H9 (cell line): ENCODE results near the gene APOBEC2. TPM values are rescaled to one million over a fixed set of nuclear protein-coding genes. Genes with fewer than 3 reads are reported as not detected.

Experiments
- DNase-seq: peaks from one replicate; pipeline ENCODE4 v3.0.0-alpha.2; 2017
- H2AFZ ChIP-seq: one replicate; pipeline ENCODE4 v1.6.1; 2013; ENCODE audit warnings: mild to moderate bottlenecking, low read length, control low read depth, moderate library complexity
- H2AK5ac ChIP-seq: 2 replicates; pipeline ENCODE4 v1.6.1; 2013; ENCODE audit warnings: low read length, control low read depth, mixed read lengths; ENCODE audit not compliant: insufficient read length
- H2BK120ac ChIP-seq: one replicate; pipeline ENCODE4 v1.6.1; 2013; ENCODE audit warnings: low read depth, mild to moderate bottlenecking, low read length, control low read depth, inconsistent platforms; ENCODE audit not compliant: poor library complexity, severe bottlenecking
- H2BK12ac ChIP-seq: 2 replicates; pipeline ENCODE4 v1.6.1; 2013; ENCODE audit warnings: low read length, control low read depth, mixed read lengths, low read depth; ENCODE audit not compliant: insufficient read length
- H2BK15ac ChIP-seq: 2 replicates; pipeline ENCODE4 v1.6.1; 2013; ENCODE audit warnings: low read depth, low read length, control low read depth
- H2BK20ac ChIP-seq: one replicate; pipeline ENCODE4 v1.6.1; 2013; ENCODE audit warnings: low read depth, mild to moderate bottlenecking, low read length, control low read depth, inconsistent platforms; ENCODE audit not compliant: poor library complexity, severe bottlenecking
- H2BK5ac ChIP-seq: 2 replicates; pipeline ENCODE4 v1.6.1; 2013; ENCODE audit warnings: low read length, control low read depth, mixed read lengths; ENCODE audit not compliant: insufficient read length
- H3K14ac ChIP-seq: 2 replicates; pipeline ENCODE4 v1.6.1; 2013; ENCODE audit warnings: low read length, control low read depth; ENCODE audit not compliant: insufficient read depth
- H3K18ac ChIP-seq: 2 replicates; pipeline ENCODE4 v1.6.1; 2013; ENCODE audit warnings: low read depth, mild to moderate bottlenecking, mixed read lengths, low read length, control low read depth; ENCODE audit not compliant: insufficient read length
- H3K23ac ChIP-seq: 2 replicates; pipeline ENCODE4 v1.6.1; 2013; ENCODE audit warnings: low read length, control low read depth, mixed read lengths, low read depth; ENCODE audit not compliant: insufficient read length
- H3K23me2 ChIP-seq: 2 replicates; pipeline ENCODE4 v1.6.1; 2013; ENCODE audit warnings: low read depth, mild to moderate bottlenecking, mixed read lengths, low read length, control low read depth; ENCODE audit not compliant: insufficient read length, poor library complexity, severe bottlenecking
- H3K27ac ChIP-seq: 2 replicates; pipeline ENCODE4 v1.5.1; 2013; ENCODE audit warnings: low read length, control low read depth, mixed read lengths, low read depth; ENCODE audit not compliant: insufficient read length
- H3K27me3 ChIP-seq: 2 replicates; pipeline ENCODE4 v1.6.1; 2013; ENCODE audit warnings: low read length, control low read depth, inconsistent platforms; ENCODE audit not compliant: insufficient read depth
- H3K4ac ChIP-seq: 2 replicates; pipeline ENCODE4 v1.6.1; 2013; ENCODE audit warnings: low read depth, mild to moderate bottlenecking, control low read depth, inconsistent platforms, low read length, moderate library complexity
- H3K4me1 ChIP-seq: 2 replicates; pipeline ENCODE4 v1.6.1; 2013; ENCODE audit warnings: low read length, control low read depth, inconsistent platforms; ENCODE audit not compliant: insufficient read depth
- H3K4me2 ChIP-seq: 2 replicates; pipeline ENCODE4 v1.6.1; 2013; ENCODE audit warnings: low read length, control low read depth, mixed read lengths; ENCODE audit not compliant: insufficient read length, insufficient read depth
- H3K56ac ChIP-seq: 2 replicates; pipeline ENCODE4 v1.6.1; 2013; ENCODE audit warnings: low read depth, mild to moderate bottlenecking, mixed read lengths, low read length, control low read depth; ENCODE audit not compliant: insufficient read length
- H3K79me1 ChIP-seq: 2 replicates; pipeline ENCODE4 v1.6.1; 2013; ENCODE audit warnings: low read depth, mild to moderate bottlenecking, moderate library complexity, low read length, control low read depth, inconsistent platforms; ENCODE audit not compliant: insufficient read depth, poor library complexity, severe bottlenecking
- H3K79me2 ChIP-seq: 2 replicates; pipeline ENCODE4 v1.6.1; 2013; ENCODE audit warnings: low read length, control low read depth, inconsistent platforms; ENCODE audit not compliant: insufficient read depth
- H3K9ac ChIP-seq: 2 replicates; pipeline ENCODE4 v1.6.1; 2013; ENCODE audit warnings: low read length, control low read depth, mixed read lengths; ENCODE audit not compliant: insufficient read length; ENCODE audit errors: extremely low read depth
- H3K9me3 ChIP-seq: one replicate; pipeline ENCODE4 v1.6.1; 2013; ENCODE audit warnings: low read depth, low read length, inconsistent platforms; ENCODE audit not compliant: control insufficient read depth
- H3T11ph ChIP-seq: one replicate; pipeline ENCODE4 v1.6.1; 2013; ENCODE audit warnings: mild to moderate bottlenecking, low read length, control low read depth, inconsistent platforms
- H4K20me1 ChIP-seq: one replicate; pipeline ENCODE4 v1.6.1; 2013; ENCODE audit not compliant: control insufficient read depth, insufficient read length, insufficient read depth
- H4K5ac ChIP-seq: 2 replicates; pipeline ENCODE4 v1.6.1; 2013; ENCODE audit warnings: low read depth, mild to moderate bottlenecking, mixed read lengths, low read length, control low read depth; ENCODE audit not compliant: insufficient read length
- H4K8ac ChIP-seq: replicated peaks from 2 replicates; pipeline ENCODE4 v1.6.1; 2013; ENCODE audit warnings: low read length, control low read depth, mixed read lengths, low read depth; ENCODE audit not compliant: insufficient read length
- H4K91ac ChIP-seq: 2 replicates; pipeline ENCODE4 v1.6.1; 2013; ENCODE audit warnings: low read depth, mild to moderate bottlenecking, moderate library complexity, mixed read lengths, low read length, control low read depth; ENCODE audit not compliant: insufficient read length
- H3K27ac Mint-ChIP-seq, 3 experiments: 2 replicates in 2 of 3; 3 replicates in 1 of 3; pipeline ENCODE4 v1.8.0; 2020 to 2021; ENCODE audit warnings: mixed read lengths in 3 of 3, mild to moderate bottlenecking in 1 of 3, moderate library complexity in 1 of 3
- H3K27me3 Mint-ChIP-seq: 2 replicates; pipeline ENCODE4 v1.8.0; 2021; ENCODE audit warnings: low read depth, mild to moderate bottlenecking, moderate library complexity, mixed read lengths
- H3K36me3 Mint-ChIP-seq, 3 experiments: 2 replicates in 2 of 3; 3 replicates in 1 of 3; pipeline ENCODE4 v1.8.0; 2020 to 2021; ENCODE audit warnings: low read depth in 3 of 3, mixed read lengths in 3 of 3; ENCODE audit not compliant: insufficient read depth in 1 of 3
- H3K4me1 Mint-ChIP-seq, 2 experiments: 2 replicates each; pipeline ENCODE4 v1.8.0; 2020; ENCODE audit warnings: mixed read lengths in 2 of 2
- H3K4me3 Mint-ChIP-seq, 2 experiments: 2 replicates in 1 of 2; 3 replicates in 1 of 2; pipeline ENCODE4 v1.8.0; 2020 to 2021; ENCODE audit warnings: mild to moderate bottlenecking in 2 of 2, mixed read lengths in 2 of 2, moderate library complexity in 1 of 2
- H3K9me3 Mint-ChIP-seq, 2 experiments: 2 replicates in 1 of 2; 3 replicates in 1 of 2; pipeline ENCODE4 v1.8.0; 2020; ENCODE audit warnings: mild to moderate bottlenecking in 2 of 2, mixed read lengths in 2 of 2, moderate library complexity in 1 of 2
- WGBS: extraction: QIAGEN DNeasy Blood & Tissue Kit; methylation state at CpG from one replicate; pipeline ENCODE4 v1.1.7; 2013; ENCODE audit warnings: missing lambda C conversion rate, low lambda C conversion rate, mixed read lengths; ENCODE audit not compliant: insufficient read length; ENCODE audit errors: extremely low coverage; 5-methylcytosine and 5-hydroxymethylcytosine counted together
- total RNA-seq: library from RNA; stranded (reverse); gene quantifications from 2 replicates; pipeline ENCODE4 v1.2.1, GENCODE V29; 2021
- TF ChIP-seq, protein P1 (sequence below): fragments of 200-600 bp; sonication (generic); conservative IDR thresholded peaks from 3 replicates; pipeline ENCODE4 v1.8.0; 2021; ENCODE audit warnings: antibody characterized with exemption, mild to moderate bottlenecking

The APOBEC2 gene
- total RNA-seq, 1 experiment from 2014 or later = not detected

DNA sequence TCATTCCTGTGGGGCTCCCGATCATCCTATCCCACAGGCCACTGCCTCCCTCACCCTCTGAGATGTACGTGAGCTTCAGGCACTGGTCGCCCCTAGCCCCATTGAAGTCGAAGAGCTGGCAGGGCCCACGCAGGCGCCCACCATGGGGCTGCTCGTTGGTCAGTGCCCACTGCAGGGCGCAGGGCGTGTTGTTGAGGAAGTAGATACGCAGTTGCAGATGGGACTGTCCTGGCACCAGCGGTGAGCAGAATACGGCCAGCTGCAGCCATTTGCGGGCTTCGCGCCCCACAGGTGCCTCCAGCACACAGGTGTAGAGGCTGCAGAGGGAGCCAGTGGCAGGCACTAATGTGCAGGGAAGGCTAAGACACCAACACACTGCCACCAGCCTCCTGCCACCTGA is 20.2 kb upstream of the APOBEC2 start:
- Histone ChIP-seq H3K79me1 (no peaks in the 10 kb centered on the region), H3K79me2 (no peaks in the 10 kb centered on the region), H4K5ac (no peak overlapping the region), H2BK12ac (no peak overlapping the region), H3K23ac (no peak overlapping the region), H3K9me3 (no peaks in the 10 kb centered on the region), H3K27me3 (no peaks in the 10 kb centered on the region), H3K18ac (no peak overlapping the region), H2AK5ac (no peak overlapping the region), H3T11ph (no peak overlapping the region), H2BK20ac (no peak overlapping the region), H4K8ac (no peak overlapping the region), H2BK120ac (no peak overlapping the region), H3K4me2 (no peak overlapping the region), H4K20me1 (no peaks in the 10 kb centered on the region), H3K9ac (no peak overlapping the region), H3K4me1 (peaks cover 8% of the 10 kb centered on the region), H3K4ac (no peak overlapping the region), H3K14ac (no peak overlapping the region; the same call in 1 of the 2 replicates), H3K23me2 (peaks cover 6% of the 10 kb centered on the region), H2BK5ac (no peak overlapping the region), H3K27ac (no peak overlapping the region), H2BK15ac (no peak overlapping the region), H4K91ac (no peak overlapping the region), H2AFZ (no peak overlapping the region), H3K56ac (no peak overlapping the region)
- TF ChIP-seq, protein P1, sequence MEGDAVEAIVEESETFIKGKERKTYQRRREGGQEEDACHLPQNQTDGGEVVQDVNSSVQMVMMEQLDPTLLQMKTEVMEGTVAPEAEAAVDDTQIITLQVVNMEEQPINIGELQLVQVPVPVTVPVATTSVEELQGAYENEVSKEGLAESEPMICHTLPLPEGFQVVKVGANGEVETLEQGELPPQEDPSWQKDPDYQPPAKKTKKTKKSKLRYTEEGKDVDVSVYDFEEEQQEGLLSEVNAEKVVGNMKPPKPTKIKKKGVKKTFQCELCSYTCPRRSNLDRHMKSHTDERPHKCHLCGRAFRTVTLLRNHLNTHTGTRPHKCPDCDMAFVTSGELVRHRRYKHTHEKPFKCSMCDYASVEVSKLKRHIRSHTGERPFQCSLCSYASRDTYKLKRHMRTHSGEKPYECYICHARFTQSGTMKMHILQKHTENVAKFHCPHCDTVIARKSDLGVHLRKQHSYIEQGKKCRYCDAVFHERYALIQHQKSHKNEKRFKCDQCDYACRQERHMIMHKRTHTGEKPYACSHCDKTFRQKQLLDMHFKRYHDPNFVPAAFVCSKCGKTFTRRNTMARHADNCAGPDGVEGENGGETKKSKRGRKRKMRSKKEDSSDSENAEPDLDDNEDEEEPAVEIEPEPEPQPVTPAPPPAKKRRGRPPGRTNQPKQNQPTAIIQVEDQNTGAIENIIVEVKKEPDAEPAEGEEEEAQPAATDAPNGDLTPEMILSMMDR = no peak
- no CpG with 5 or more reads among the region's 15 CpGs for WGBS
- Mint-ChIP-seq H3K4me3 (no peak overlapping the region), H3K36me3 (no peaks in the 10 kb centered on the region), H3K27me3 (no peaks in the 10 kb centered on the region), H3K9me3 (no peaks in the 10 kb centered on the region), H3K27ac (no peak overlapping the region), H3K4me1 (peaks cover 13% of the 10 kb centered on the region in 2 experiments)
- DNase-seq = no peak
